ENCODE results near the gene HDAC8. TPM values are rescaled to one million over a fixed set of nuclear protein-coding genes. Genes with fewer than 3 reads are reported as not detected.

The HDAC8 gene
- total RNA-seq, 1 donor from 2014 or later: 30.1 TPM

- DNase-seq (ENCODE audit: extremely low spot score, unreplicated experiment): no peak
- H3K4me3 Mint-ChIP-seq (ENCODE audit: unreplicated experiment): no peak overlapping the region
- no peaks in the 10 kb centered on the region for H3K9me3 Mint-ChIP-seq (ENCODE audit: unreplicated experiment)
- H3K27ac Mint-ChIP-seq (ENCODE audit: unreplicated experiment): no peak overlapping the region
- TF ChIP-seq, protein P1, sequence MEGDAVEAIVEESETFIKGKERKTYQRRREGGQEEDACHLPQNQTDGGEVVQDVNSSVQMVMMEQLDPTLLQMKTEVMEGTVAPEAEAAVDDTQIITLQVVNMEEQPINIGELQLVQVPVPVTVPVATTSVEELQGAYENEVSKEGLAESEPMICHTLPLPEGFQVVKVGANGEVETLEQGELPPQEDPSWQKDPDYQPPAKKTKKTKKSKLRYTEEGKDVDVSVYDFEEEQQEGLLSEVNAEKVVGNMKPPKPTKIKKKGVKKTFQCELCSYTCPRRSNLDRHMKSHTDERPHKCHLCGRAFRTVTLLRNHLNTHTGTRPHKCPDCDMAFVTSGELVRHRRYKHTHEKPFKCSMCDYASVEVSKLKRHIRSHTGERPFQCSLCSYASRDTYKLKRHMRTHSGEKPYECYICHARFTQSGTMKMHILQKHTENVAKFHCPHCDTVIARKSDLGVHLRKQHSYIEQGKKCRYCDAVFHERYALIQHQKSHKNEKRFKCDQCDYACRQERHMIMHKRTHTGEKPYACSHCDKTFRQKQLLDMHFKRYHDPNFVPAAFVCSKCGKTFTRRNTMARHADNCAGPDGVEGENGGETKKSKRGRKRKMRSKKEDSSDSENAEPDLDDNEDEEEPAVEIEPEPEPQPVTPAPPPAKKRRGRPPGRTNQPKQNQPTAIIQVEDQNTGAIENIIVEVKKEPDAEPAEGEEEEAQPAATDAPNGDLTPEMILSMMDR (IDR thresholded peaks at IDR 0.05): no peak
- peaks cover 3% of the 10 kb centered on the region for H3K4me1 Mint-ChIP-seq (ENCODE audit: unreplicated experiment)
- H3K36me3 Mint-ChIP-seq (ENCODE audit: unreplicated experiment): peaks cover 3% of the 10 kb centered on the region
- no peaks in the 10 kb centered on the region for H3K27me3 Mint-ChIP-seq (ENCODE audit: unreplicated experiment)
Measured at GRCh38 chrX:72348247-72348979, 224.2 kb downstream of the HDAC8 start.

DNA sequence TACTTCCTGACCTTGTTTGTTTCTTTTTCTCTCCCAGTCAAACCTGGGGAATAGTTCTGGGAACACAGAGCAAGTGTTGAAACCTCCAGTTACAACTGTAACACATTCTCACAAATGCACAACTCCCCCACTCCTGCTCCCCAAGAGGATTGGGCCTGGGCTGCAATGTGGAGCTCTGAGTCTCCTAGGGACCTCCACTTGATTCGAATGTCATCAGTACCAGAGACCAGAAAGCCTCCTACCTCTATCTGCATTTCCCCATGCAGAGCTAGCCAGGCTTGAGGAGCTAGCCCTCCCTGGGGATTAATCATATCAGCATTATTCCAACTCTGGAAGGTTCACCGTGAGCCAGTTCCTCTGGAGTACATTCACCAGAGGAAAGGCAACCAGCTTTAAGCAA is 225.3 kb downstream of the HDAC8 start:
- TF ChIP-seq, protein P1 (IDR thresholded peaks at IDR 0.05): no peak
- Mint-ChIP-seq H3K27ac (ENCODE audit: unreplicated experiment) (no peak overlapping the region), H3K27me3 (ENCODE audit: unreplicated experiment) (no peaks in the 10 kb centered on the region), H3K4me3 (ENCODE audit: unreplicated experiment) (no peak overlapping the region), H3K36me3 (ENCODE audit: unreplicated experiment) (peaks cover 3% of the 10 kb centered on the region), H3K4me1 (ENCODE audit: unreplicated experiment) (peaks cover 3% of the 10 kb centered on the region), H3K9me3 (ENCODE audit: unreplicated experiment) (no peaks in the 10 kb centered on the region)
- no peak for DNase-seq (ENCODE audit: extremely low spot score, unreplicated experiment)

- no peak for DNase-seq (ENCODE audit: extremely low spot score, unreplicated experiment)
- Mint-ChIP-seq H3K4me1 (ENCODE audit: unreplicated experiment) (no peaks in the 10 kb centered on the region), H3K27me3 (ENCODE audit: unreplicated experiment) (no peaks in the 10 kb centered on the region), H3K36me3 (ENCODE audit: unreplicated experiment) (peaks cover 3% of the 10 kb centered on the region), H3K4me3 (ENCODE audit: unreplicated experiment) (no peak overlapping the region), H3K9me3 (ENCODE audit: unreplicated experiment) (no peaks in the 10 kb centered on the region), H3K27ac (ENCODE audit: unreplicated experiment) (no peak overlapping the region)
- TF ChIP-seq, protein P1 (IDR thresholded peaks at IDR 0.05): no peak
Measured at GRCh38 chrX:72346302-72346949, 226.2 kb downstream of the HDAC8 start.

DNA sequence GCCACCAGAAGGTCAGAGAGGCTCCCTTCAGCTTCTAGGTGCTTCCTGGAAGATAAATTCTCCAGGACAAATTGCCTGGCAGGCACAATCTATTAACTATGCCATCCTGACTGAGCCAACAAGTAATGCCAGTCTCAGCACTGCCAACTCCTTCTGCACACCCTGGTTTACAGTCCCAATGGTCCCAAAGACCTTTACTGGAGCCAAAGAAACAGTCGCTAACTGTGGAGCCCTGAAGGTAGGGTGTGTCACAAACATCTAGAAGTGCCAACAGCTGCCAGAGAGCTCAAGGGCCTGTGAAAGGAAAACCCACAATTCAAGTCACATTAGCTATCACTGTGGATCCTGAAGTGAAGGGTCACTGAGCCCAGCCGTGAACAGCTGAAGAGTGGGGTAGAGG is 232.0 kb downstream of the HDAC8 start:
- TF ChIP-seq, protein P1 (IDR thresholded peaks at IDR 0.05): no peak
- H3K27me3 Mint-ChIP-seq (ENCODE audit: unreplicated experiment): no peaks in the 10 kb centered on the region
- H3K27ac Mint-ChIP-seq (ENCODE audit: unreplicated experiment): no peak overlapping the region
- no peak overlapping the region for H3K4me3 Mint-ChIP-seq (ENCODE audit: unreplicated experiment)
- peaks cover 3% of the 10 kb centered on the region for H3K36me3 Mint-ChIP-seq (ENCODE audit: unreplicated experiment)
- no peak for DNase-seq (ENCODE audit: extremely low spot score, unreplicated experiment)
- H3K9me3 Mint-ChIP-seq (ENCODE audit: unreplicated experiment): no peaks in the 10 kb centered on the region
- no peaks in the 10 kb centered on the region for H3K4me1 Mint-ChIP-seq (ENCODE audit: unreplicated experiment)

DNA sequence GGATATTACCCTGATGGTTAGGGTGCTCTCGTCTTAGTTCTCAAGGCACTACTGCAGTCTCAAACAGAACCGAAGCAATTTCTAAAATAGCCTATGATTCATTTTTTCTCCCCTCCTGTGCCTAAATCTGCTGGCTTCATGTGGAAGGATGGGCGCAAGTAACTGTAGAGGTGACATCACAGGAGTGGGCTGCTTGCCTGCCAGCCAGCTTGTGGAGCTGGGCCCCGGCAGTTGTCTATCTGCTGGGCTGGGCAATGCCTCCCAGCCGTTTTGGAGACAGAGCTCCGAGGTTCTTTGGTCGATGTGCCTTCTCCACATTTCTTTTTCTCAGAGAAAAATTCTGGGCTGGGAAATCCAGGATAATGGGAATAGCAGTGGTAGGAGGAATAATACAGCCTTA is 232.6 kb downstream of the HDAC8 start:
- no peaks in the 10 kb centered on the region for H3K4me1 Mint-ChIP-seq (ENCODE audit: unreplicated experiment)
- no peak for DNase-seq (ENCODE audit: extremely low spot score, unreplicated experiment)
- H3K27ac Mint-ChIP-seq (ENCODE audit: unreplicated experiment): no peak overlapping the region
- H3K36me3 Mint-ChIP-seq (ENCODE audit: unreplicated experiment): peaks cover 3% of the 10 kb centered on the region
- H3K4me3 Mint-ChIP-seq (ENCODE audit: unreplicated experiment): no peak overlapping the region
- H3K9me3 Mint-ChIP-seq (ENCODE audit: unreplicated experiment): no peaks in the 10 kb centered on the region
- H3K27me3 Mint-ChIP-seq (ENCODE audit: unreplicated experiment): no peaks in the 10 kb centered on the region
- TF ChIP-seq, protein P1 (IDR thresholded peaks at IDR 0.05): no peak

All from osteocyte (in vitro differentiated cells).